C1 segment of cervical spinal cord (tissue), 14 donors: ENCODE results near the gene PPP2R1A.
"Not testable (repeated sequence)": the region's sequence is repeated elsewhere in the genome, so short reads cannot be mapped to it uniquely, and the experiment has no call there.

Experiments
- DNase-seq, 14 donors: peaks; one replicate each; lab custom pipeline; 2025; lab: John Stamatoyannopoulos, UW

PPP2R1A gene

DNA sequence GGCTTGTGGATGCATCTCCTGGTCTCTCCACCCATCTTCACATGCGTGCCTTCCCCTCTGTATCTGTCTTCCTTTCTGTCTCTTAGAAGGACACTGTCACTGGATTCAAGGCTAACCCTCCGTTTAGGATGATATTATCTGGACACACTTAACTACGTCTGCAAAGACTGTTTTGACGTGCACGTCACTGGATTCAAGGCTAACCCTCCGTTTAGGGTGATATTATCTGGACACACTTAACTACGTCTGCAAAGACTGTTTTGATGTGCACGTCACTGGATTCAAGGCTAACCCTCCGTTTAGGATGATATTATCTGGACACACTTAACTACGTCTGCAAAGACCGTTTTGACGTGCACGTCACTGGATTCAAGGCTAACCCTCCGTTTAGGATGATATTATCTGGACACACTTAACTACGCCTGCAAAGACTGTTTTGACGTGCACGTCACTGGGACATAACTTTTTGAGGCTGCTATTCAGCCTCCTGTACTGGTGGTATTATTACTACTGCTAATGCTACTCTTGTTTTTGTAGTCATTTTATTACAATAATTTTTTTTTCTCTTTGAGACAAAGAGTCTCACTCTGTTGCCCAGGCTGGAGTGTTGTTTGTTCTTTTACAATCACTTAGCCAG lies 11.0 kb downstream of the PPP2R1A start:
- not testable (repeated sequence) for DNase-seq

GRCh38 chr19:52206481-52206880 lies 16.6 kb downstream of the PPP2R1A start:
- DNase-seq, result no peak

DNA sequence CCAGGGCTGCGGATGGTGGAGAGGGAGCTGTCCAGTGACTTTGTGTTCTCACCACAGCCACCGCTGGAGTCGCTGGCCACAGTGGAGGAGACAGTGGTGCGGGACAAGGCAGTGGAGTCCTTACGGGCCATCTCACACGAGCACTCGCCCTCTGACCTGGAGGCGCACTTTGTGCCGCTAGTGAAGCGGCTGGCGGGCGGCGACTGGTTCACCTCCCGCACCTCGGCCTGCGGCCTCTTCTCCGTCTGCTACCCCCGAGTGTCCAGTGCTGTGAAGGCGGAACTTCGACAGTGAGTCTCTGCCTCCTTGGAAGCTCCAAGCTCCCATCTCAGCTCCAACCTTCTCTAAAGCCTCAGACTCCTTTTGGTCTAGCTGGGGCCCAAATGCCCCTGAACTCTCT lies 21.4 kb downstream of the PPP2R1A start:
- DNase-seq, result no peak

DNA sequence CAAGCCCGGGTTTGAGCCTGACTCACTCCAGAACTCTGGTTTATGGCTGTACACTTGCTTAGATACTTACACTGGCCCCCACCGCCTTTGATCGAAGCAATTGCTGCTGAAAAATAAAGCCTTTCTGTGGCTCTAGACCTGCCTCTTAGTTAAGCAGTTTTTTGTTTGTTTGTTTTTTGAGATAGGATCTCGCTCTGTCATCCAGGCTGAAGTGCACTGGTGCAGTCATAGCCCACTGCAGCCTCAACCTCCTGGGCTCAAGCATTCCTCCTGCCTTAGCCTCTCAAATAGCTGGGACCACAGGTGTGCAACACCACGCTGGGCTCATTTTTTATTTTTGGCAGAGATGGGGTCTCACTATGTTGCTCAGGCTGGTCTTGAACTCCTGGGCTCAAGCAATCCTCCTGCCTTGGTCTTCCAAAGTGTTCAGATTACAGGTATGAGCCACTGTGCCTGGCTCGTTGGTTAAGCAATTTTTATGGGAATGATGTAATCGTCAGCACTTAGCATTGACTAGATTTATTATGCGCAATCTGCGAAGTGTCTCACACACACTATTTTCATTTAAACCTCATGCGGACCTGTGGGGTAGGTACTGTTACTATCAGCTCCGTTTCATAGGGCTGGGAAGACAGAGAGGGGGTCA lies 22.2 kb downstream of the PPP2R1A start:
- DNase-seq, result no peak

GRCh38 chr19:52212572-52213255 lies 22.9 kb downstream of the PPP2R1A start:
- no peak for DNase-seq

DNA sequence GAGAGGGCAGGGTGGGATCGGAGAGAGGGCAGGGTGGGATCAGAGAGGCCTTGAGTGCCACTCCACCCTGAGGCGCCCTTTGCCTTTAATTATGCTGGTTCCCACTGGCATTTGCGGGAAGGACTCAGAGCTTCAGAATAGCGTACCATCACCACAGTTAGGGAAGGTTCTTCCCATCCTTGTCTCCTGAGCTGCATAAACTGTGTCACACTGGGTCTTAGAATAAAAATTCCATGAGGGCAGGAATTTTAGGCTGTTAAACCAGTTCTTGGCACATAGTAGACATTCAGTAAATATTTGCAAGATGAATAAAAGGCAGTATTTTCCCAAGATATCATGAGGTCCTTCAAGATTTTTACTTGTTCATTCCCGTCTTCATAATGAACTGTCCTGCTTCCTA lies 24.4 kb downstream of the PPP2R1A start:
- DNase-seq, result no peak

DNA sequence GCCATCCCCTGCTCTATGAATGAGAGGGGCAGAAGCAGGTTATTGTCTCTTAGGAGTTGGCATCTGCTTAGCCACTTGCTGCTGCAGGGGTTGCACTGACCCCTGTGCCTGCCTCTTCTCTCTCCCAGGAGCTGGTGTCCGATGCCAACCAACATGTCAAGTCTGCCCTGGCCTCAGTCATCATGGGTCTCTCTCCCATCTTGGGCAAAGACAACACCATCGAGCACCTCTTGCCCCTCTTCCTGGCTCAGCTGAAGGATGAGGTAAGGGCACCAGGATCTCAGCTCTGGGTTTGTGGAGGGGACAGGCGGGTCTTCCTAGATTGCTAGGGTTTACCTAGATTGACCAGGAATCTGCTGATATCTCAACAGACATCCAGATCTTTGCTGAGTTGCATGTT lies 26.5 kb downstream of the PPP2R1A start:
- no peak for DNase-seq

DNA sequence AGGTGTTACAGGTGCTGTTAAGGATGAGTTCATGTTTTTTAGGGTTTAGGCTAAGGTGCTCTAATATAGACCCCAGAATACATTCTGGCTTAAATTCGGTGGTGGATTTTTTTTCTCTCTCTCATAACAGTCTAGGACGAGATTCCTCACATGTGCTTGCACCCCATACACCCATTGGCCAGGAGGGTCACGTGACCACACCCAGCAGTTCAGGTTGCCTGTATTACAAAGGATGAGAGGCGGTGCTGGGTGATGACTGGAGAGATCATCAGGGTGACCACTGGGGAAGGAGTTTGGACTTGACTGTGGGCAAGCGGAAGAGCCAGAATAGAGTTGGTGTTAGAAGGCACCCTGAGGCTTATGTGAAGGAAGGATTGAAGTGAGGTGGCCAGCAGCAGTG lies 27.7 kb downstream of the PPP2R1A start:
- no peak for DNase-seq

- no peak for DNase-seq
Observed at GRCh38 chr19:52219611-52220010, 29.8 kb downstream of the PPP2R1A start.

DNA sequence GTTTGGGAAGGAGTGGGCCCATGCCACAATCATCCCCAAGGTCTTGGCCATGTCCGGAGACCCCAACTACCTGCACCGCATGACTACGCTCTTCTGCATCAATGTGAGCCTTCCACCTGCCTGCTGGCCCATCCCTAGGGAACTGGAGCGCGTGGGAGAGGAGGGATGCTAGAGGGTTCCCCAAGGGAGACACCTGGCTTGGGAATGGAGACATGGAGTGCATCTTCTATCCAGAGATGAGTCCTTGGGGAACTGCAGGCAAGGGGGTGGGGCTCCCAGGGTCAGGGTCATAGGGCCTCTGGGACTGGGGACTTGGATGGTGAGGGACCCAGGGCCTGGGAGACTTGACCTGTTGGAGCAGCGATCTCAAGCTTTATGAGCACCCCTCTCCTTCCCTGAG lies 31.2 kb downstream of the PPP2R1A start:
- no peak for DNase-seq

DNA sequence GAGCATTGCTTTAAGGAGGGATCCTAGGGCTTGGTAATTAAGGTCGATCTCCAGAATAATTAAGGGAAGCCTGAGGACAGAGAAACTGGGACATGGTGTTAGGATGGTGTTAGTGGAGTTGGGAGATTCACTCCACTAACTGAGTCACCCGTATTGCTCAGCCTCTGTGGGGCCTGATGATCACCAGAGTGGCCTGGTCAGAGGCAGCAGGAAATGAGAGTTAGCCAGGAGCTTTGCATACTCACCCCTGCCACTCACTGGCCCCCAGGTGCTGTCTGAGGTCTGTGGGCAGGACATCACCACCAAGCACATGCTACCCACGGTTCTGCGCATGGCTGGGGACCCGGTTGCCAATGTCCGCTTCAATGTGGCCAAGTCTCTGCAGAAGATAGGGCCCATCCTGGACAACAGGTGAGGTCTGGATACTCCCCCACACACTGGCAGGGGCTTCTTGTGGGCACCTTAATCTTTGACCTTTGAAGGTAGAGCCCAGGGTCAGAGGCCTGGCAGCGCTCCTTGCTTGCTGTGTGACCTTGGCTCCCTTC lies 32.1 kb downstream of the PPP2R1A start:
- no peak for DNase-seq

- DNase-seq, result no peak
Observed at GRCh38 chr19:52224211-52224610, 34.4 kb downstream of the PPP2R1A start.

GRCh38 chr19:52226652-52227051 lies 36.8 kb downstream of the PPP2R1A start:
- no peak for DNase-seq

GRCh38 chr19:52227196-52227940 lies 37.5 kb downstream of the PPP2R1A start:
- DNase-seq, result no peak

GRCh38 chr19:52227980-52228379 lies 38.1 kb downstream of the PPP2R1A start:
- DNase-seq, result no peak

DNA sequence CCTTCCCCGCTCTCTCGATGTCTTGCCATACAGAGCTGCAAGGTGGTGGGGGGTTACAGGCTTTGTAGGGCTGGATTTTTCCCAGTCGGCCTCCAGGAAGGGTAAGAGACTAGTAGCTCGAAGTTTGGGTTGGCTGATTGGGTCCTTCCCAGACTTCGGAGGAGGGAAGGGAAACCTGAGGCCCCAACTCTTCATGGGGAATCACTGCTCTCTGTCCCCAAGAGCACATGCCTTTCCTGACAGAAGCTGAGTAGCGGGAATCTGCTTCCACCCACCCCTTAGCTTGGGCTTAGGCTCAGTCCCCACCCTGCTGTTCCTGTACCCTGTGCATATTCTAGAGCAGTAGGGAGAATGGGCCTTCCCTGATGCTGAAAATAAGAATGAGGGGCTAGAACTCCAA lies 39.7 kb downstream of the PPP2R1A start:
- no peak for DNase-seq

DNA sequence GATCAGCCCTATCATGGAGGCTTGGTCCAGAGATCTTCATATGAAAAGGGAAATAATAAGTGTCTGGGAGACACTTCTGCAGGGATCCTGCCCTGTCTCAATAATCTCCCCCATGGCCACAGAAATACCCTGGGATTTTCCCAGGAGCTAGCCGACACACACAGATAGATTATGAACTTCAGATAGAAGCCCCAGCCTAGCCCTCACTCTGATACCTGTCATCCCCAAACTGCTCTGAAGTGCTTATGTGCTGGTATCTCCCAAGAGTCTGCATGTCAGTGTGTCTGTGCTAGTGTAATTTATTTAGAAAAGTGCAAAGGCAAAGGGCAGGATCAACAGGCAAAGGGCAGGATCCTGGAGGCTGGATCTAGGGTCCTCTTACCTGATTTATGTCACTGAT lies 40.8 kb downstream of the PPP2R1A start:
- no peak for DNase-seq

- DNase-seq, result no peak
Observed at GRCh38 chr19:52231154-52231910, 41.5 kb downstream of the PPP2R1A start.

DNA sequence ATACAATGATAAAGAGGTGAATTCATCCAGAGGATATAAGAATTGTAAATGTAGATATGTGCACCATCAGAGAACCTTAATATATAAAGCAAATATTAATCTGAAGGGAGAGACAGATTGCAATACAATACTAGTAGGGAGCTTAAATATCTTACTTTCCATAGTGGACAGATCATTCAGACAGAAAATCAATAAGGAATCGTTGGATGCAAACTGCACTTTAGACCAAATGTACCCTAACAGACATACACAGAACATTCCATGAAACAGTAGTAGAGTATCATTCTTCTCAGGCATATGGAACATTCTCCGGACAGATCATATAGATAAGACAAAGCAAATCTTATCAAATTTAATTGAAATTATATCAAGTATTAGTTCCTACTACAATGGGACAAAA lies 44.6 kb downstream of the PPP2R1A start:
- DNase-seq, result no peak

DNA sequence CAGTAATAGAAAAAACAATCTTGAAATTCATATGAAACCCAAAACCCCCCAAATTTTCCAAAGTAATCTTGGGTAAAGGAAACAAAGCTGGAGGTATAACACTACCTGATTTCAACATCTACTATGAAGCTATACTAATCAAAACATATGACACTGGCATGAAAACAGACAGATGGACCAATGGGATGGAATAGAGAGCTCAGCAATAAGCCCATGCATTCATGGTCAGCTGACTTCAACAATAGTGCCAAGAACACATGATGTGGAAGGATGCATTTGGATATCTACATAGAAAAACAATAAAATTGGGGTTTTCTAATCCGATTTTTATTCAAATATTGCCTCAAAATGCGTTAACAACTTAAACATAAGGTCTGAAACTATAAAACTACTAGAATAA lies 47.3 kb downstream of the PPP2R1A start:
- no peak for DNase-seq

DNA sequence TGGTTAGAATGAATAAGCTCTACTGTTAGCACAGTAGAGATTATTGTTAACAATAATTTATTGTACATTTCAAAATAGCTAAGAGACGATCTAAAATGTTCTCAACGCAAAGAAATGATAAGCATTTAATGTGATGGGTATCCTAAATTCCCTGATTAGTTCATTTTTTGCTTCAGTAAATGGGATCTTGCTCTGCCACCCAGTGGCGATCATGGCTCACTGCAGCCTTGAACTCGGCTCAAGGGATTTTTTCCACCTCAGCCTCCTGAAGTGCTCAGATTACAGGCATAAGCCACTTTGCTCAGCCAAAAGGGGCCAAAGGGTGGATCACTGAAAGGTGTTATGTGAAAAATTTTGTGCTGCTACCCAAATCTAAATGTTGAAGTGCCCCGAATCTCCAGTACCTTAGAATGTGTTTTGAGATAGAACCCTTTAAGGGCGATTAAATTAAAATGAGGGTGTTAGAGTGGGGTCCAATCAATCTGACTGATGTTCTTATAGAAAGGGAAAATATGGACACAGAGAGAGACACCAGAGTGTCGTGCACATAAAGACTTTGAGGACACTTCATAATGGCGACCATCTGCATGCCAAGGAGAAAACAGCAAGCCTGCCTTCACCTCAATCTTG lies 48.0 kb downstream of the PPP2R1A start:
- DNase-seq, result peak in 11 of 14 donors; percentile 0 to 32 (median 9)
